ENCODE results near the gene HOXB5. TPM values are rescaled to one million over a fixed set of nuclear protein-coding genes. Genes with fewer than 3 reads are reported as not detected.
A peak's percentile ranks its signal among the peaks of the same experiment; 100 is the strongest.

Gene HOXB5
- polyA plus RNA-seq (2013) = 3.2 and 3.5 TPM in 2 replicates

DNA sequence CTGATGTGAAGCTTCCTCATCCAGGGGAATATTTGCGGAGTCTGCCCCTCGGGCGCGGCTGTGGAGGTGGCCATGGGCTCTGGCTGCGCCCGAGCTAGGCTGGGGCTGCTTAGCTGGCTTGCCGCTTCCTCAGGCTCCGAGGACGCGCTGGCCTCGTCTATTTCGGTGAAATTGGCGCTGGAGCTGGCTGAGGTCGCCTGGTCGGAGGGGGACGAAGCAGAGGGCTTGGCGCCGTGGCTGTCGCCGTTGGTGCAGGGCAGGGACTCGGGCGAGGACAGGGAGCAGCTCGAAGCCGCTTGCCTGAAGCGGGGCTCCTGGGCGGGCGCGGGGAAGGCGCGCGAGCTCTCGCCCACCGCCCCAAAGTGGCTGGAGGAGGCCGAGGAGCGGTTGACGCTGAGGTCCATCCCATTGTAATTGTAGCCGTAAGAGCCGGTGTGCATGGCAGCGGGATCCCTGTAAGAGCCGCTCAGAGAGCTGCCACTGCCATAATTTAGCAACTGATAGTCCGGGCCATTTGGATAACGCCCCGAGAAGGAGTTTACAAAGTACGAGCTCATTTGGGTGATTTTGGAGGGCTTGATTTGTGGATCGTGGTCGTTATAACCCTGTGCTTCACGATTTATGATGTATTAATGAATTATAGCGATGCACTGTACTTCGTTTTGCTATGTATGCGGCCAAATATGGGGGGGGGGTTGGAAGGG lies at the start of gene HOXB5:
Gene HOXB5, minus strand, starts transcription at position 654 of the 704 bp plus-strand sequence. Its CDS starts 97 bp downstream, at position 557.
- H3K9ac ChIP-seq (ENCODE audit: low read length) = peak within 1 kb of the TSS; percentile 8
- no peak for DNase-seq
- peak within 1 kb of the TSS; percentile 97 for H3K18ac ChIP-seq (ENCODE audit: low read length)
- peak within 1 kb of the TSS; percentile 84 for H3K4me2 ChIP-seq (ENCODE audit: low read length)
- no CpG with 5 or more reads among the region's 50 CpGs for WGBS (ENCODE audit: extremely low coverage, insufficient coverage, insufficient read length)
- H2AFZ ChIP-seq (ENCODE audit: insufficient read depth, low read length, poor library complexity) = peak within 1 kb of the TSS; percentile 98
- peak within 1 kb of the TSS; percentile 91 for H2BK120ac ChIP-seq (ENCODE audit: insufficient read depth, low read length, poor library complexity)
- H3K27me3 ChIP-seq (ENCODE audit: insufficient read depth, low read length) = peaks cover 3% of the 10 kb centered on the region
- H3K14ac ChIP-seq (ENCODE audit: low read length) = peak within 1 kb of the TSS; percentile 92
- peaks cover 36 to 43% of the 10 kb centered on the region in 2 experiments for H3K4me1 ChIP-seq (ENCODE audit: control insufficient read depth in 1 of 2, insufficient read depth in 2 of 2, low read length in 2 of 2)
- H3K27ac ChIP-seq (ENCODE audit: low read depth, low read length) = peak within 1 kb of the TSS; percentile 49
- peaks cover 11% of the 10 kb centered on the region for H3K79me2 ChIP-seq (ENCODE audit: control insufficient read depth, insufficient read depth, low read length, poor library complexity)
- H3K4ac ChIP-seq (ENCODE audit: low read depth, low read length) = peak within 1 kb of the TSS; percentile 80
- peak within 1 kb of the TSS; percentile 91 for H4K91ac ChIP-seq (ENCODE audit: low read depth, low read length)
- H3K23ac ChIP-seq (ENCODE audit: low read length) = no peak within 1 kb of the TSS
- H2BK12ac ChIP-seq (ENCODE audit: low read length) = peak within 1 kb of the TSS; percentile 81
- peaks cover 3 to 10% of the 10 kb centered on the region in 2 experiments for H3K36me3 ChIP-seq (ENCODE audit: control insufficient read depth in 1 of 2, insufficient read depth in 2 of 2, low read length in 2 of 2)
- peak within 1 kb of the TSS; percentile 67 for H2BK5ac ChIP-seq (ENCODE audit: low read depth, low read length, poor library complexity)
- H3K9me3 ChIP-seq (ENCODE audit: insufficient read depth, low read depth, low read length) = no peaks in the 10 kb centered on the region
- peaks cover 23% of the 10 kb centered on the region for H3K79me1 ChIP-seq (ENCODE audit: low read length)
- peak within 1 kb of the TSS; percentile 89 for H4K8ac ChIP-seq (ENCODE audit: low read depth, low read length)
- H4K12ac ChIP-seq (ENCODE audit: low read depth, low read length) = peak within 1 kb of the TSS; percentile 88
- peak within 1 kb of the TSS; percentile 77 for H2AK5ac ChIP-seq (ENCODE audit: low read length)
- peak within 1 kb of the TSS; percentile 69 for H3K4me3 ChIP-seq (ENCODE audit: low read depth, low read length)

DNA sequence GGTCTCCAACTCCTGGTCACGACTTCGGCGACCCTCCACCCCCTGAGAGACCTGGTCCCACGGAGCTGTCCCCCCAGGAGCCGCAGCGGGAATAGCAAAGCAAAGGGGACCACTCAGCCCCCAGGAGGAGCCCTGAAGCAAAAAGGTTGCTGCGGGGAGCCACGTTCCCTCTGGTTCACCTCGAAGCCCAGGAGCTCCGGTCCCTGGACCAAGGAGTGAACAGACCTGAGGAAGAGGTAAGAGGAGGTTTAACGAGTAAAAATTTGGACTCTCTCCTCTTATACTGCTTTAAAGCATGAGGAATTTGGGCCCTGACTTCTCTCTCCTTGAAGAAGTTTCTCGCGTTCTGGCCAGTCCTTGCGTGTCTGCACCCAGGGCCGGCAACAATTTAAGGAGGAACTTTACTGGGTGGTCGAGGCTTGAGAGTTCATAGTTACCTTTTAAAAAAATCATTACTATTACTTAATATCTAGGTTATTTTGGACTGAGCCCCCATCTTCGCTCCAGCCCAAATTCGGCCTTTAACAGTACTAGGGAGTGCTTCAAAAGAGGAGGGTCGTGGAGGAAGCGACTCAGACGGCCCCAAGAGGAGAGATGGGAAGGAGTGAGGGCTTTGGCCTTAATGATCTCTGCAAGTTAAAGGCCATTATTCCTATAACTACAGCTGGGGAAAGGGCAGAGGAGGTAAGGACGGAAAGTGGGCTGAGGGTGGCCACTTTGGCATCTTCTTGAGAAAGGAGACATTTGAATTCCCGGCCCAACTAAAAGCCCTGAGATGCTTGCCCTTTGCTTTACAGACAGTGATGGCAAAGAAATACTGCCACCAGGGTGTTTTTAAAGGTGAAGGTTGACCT lies 49.5 kb upstream of the HOXB5 start:
- Histone ChIP-seq H3K9ac (ENCODE audit: low read length) (no peak overlapping the region), H3K79me2 (ENCODE audit: control insufficient read depth, insufficient read depth, low read length, poor library complexity) (no peaks in the 10 kb centered on the region), H2BK120ac (ENCODE audit: insufficient read depth, low read length, poor library complexity) (no peak overlapping the region), H3K4me1 (ENCODE audit: control insufficient read depth in 1 of 2, insufficient read depth in 2 of 2, low read length in 2 of 2) (peaks cover 9 to 16% of the 10 kb centered on the region in 2 experiments), H3K14ac (ENCODE audit: low read length) (no peak overlapping the region), H3K18ac (ENCODE audit: low read length) (no peak overlapping the region), H3K36me3 (ENCODE audit: control insufficient read depth in 1 of 2, insufficient read depth in 2 of 2, low read length in 2 of 2) (no peaks in the 10 kb centered on the region), H3K4me3 (ENCODE audit: low read depth, low read length) (peak overlapping the region; percentile 64), H4K91ac (ENCODE audit: low read depth, low read length) (no peak overlapping the region), H3K4ac (ENCODE audit: low read depth, low read length) (no peak overlapping the region), H2AK5ac (ENCODE audit: low read length) (no peak overlapping the region), H3K9me3 (ENCODE audit: insufficient read depth, low read depth, low read length) (peaks cover 17% of the 10 kb centered on the region), H4K8ac (ENCODE audit: low read depth, low read length) (no peak overlapping the region), H3K23ac (ENCODE audit: low read length) (no peak overlapping the region), H2BK5ac (ENCODE audit: low read depth, low read length, poor library complexity) (no peak overlapping the region), H4K12ac (ENCODE audit: low read depth, low read length) (no peak overlapping the region), H2BK12ac (ENCODE audit: low read length) (peak overlapping the region; percentile 15), H3K27me3 (ENCODE audit: insufficient read depth, low read length) (peaks cover 84% of the 10 kb centered on the region), H3K27ac (ENCODE audit: low read depth, low read length) (no peak overlapping the region), H3K4me2 (ENCODE audit: low read length) (peak overlapping the region; percentile 32), H3K79me1 (ENCODE audit: low read length) (peaks cover 3% of the 10 kb centered on the region), H2AFZ (ENCODE audit: insufficient read depth, low read length, poor library complexity) (no peak overlapping the region)
- DNase-seq = no peak
- WGBS (ENCODE audit: extremely low coverage, insufficient coverage, insufficient read length) = no CpG with 5 or more reads among the region's 23 CpGs

DNA sequence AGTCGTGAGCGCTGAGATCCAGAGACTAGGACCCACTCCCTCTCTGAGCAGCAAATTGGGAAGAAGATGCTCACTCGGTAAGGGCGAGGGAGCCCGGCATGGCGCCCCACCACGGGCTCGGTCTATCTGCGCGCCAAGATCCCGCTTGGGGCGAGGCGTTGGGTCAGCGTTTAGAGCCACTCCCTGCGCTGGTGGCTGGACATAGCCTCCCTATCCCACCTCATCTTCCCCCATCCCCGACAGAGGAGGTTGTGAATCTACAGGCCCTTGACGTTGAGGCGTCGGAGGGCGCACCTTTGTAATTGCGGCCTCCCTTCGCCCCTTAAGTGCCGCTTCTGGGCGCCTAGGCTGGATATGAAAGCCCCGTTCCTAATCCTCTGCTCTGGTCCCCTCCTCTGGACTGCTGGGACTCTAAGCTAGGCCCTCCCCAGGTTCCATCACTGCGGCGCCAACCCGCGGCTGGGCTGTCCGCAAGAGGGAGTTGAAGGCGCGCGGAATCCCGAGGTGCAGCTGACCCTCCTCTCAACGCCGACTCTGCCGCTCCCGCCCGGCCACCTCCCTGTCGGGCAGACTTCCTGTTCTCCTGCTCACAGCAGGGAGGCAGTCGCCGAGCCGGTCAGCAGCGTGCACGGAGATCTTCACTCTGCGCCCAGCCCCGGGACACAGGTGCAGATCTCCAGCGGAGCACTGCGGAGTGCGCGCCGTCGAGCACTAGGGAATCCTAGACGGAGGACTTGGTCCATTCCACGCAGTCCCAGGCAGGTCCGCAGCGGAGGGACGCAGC lies 48.7 kb upstream of the HOXB5 start:
- Histone ChIP-seq H3K4ac (ENCODE audit: low read depth, low read length) (no peak overlapping the region), H4K12ac (ENCODE audit: low read depth, low read length) (no peak overlapping the region), H3K27ac (ENCODE audit: low read depth, low read length) (no peak overlapping the region), H4K91ac (ENCODE audit: low read depth, low read length) (no peak overlapping the region), H3K79me2 (ENCODE audit: control insufficient read depth, insufficient read depth, low read length, poor library complexity) (no peaks in the 10 kb centered on the region), H3K18ac (ENCODE audit: low read length) (no peak overlapping the region), H2AK5ac (ENCODE audit: low read length) (no peak overlapping the region), H3K79me1 (ENCODE audit: low read length) (peaks cover 2% of the 10 kb centered on the region), H3K14ac (ENCODE audit: low read length) (no peak overlapping the region), H2BK12ac (ENCODE audit: low read length) (peak overlapping the region; percentile 15), H3K4me3 (ENCODE audit: low read depth, low read length) (peak overlapping the region; percentile 64), H3K4me1 (ENCODE audit: control insufficient read depth in 1 of 2, insufficient read depth in 2 of 2, low read length in 2 of 2) (peaks cover 9 to 16% of the 10 kb centered on the region in 2 experiments), H3K9ac (ENCODE audit: low read length) (no peak overlapping the region), H3K27me3 (ENCODE audit: insufficient read depth, low read length) (peaks cover 86% of the 10 kb centered on the region), H2BK120ac (ENCODE audit: insufficient read depth, low read length, poor library complexity) (no peak overlapping the region), H3K4me2 (ENCODE audit: low read length) (peak overlapping the region; percentile 19), H4K8ac (ENCODE audit: low read depth, low read length) (no peak overlapping the region), H2BK5ac (ENCODE audit: low read depth, low read length, poor library complexity) (no peak overlapping the region), H3K23ac (ENCODE audit: low read length) (no peak overlapping the region), H3K9me3 (ENCODE audit: insufficient read depth, low read depth, low read length) (peaks cover 15% of the 10 kb centered on the region), H2AFZ (ENCODE audit: insufficient read depth, low read length, poor library complexity) (no peak overlapping the region), H3K36me3 (ENCODE audit: control insufficient read depth in 1 of 2, insufficient read depth in 2 of 2, low read length in 2 of 2) (no peaks in the 10 kb centered on the region)
- DNase-seq = no peak
- WGBS (ENCODE audit: extremely low coverage, insufficient coverage, insufficient read length) = no CpG with 5 or more reads among the region's 58 CpGs

DNA sequence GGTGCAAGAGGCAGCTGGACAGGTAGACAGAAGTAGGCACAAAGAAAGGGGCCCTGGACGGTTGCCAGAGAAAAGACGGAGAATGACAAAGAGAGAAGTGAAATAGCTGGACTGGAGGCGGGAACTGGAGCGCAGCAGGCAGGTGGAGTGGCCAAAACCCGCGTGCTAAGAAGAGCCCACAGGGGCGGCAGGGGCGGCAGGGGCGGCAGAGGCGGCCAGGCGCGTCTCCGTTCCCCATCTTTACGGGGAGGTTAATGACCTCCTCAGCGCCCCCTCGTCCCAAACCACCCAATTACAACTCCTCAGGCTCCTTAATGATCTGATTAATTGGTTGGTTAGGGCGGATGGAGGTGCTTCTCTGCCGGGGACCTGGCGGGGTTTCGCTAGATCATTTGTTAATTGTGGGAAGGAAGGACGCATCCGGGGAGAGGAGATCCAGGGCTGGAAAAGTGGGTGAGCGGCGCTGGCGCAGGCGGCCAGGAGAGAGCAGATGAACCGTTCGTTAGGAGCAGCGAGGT lies 48.0 kb upstream of the HOXB5 start:
- Histone ChIP-seq H3K9me3 (ENCODE audit: insufficient read depth, low read depth, low read length) (peaks cover 15% of the 10 kb centered on the region), H4K8ac (ENCODE audit: low read depth, low read length) (no peak overlapping the region), H2BK120ac (ENCODE audit: insufficient read depth, low read length, poor library complexity) (no peak overlapping the region), H3K4me3 (ENCODE audit: low read depth, low read length) (no peak overlapping the region), H3K18ac (ENCODE audit: low read length) (no peak overlapping the region), H3K79me1 (ENCODE audit: low read length) (no peaks in the 10 kb centered on the region), H2AK5ac (ENCODE audit: low read length) (no peak overlapping the region), H2BK5ac (ENCODE audit: low read depth, low read length, poor library complexity) (no peak overlapping the region), H3K4ac (ENCODE audit: low read depth, low read length) (no peak overlapping the region), H2AFZ (ENCODE audit: insufficient read depth, low read length, poor library complexity) (no peak overlapping the region), H3K27ac (ENCODE audit: low read depth, low read length) (no peak overlapping the region), H3K9ac (ENCODE audit: low read length) (no peak overlapping the region), H3K79me2 (ENCODE audit: control insufficient read depth, insufficient read depth, low read length, poor library complexity) (no peaks in the 10 kb centered on the region), H3K4me1 (ENCODE audit: control insufficient read depth in 1 of 2, insufficient read depth in 2 of 2, low read length in 2 of 2) (peaks cover 9 to 17% of the 10 kb centered on the region in 2 experiments), H3K27me3 (ENCODE audit: insufficient read depth, low read length) (peaks cover 88% of the 10 kb centered on the region), H3K4me2 (ENCODE audit: low read length) (no peak overlapping the region), H3K14ac (ENCODE audit: low read length) (no peak overlapping the region), H2BK12ac (ENCODE audit: low read length) (no peak overlapping the region), H4K91ac (ENCODE audit: low read depth, low read length) (no peak overlapping the region), H4K12ac (ENCODE audit: low read depth, low read length) (no peak overlapping the region), H3K36me3 (ENCODE audit: control insufficient read depth in 1 of 2, insufficient read depth in 2 of 2, low read length in 2 of 2) (no peaks in the 10 kb centered on the region), H3K23ac (ENCODE audit: low read length) (no peak overlapping the region)
- DNase-seq = no peak
- WGBS (ENCODE audit: extremely low coverage, insufficient coverage, insufficient read length) = no CpG with 5 or more reads among the region's 29 CpGs

Data from trophoblast cell (in vitro differentiated cells and primary cell).